ENCODE results near the gene ZNF394. TPM values are rescaled to one million over a fixed set of nuclear protein-coding genes. Genes with fewer than 3 reads are reported as not detected.

The ZNF394 gene
- total RNA-seq, 1 experiment from 2014 or later, result 20.0 TPM

DNA sequence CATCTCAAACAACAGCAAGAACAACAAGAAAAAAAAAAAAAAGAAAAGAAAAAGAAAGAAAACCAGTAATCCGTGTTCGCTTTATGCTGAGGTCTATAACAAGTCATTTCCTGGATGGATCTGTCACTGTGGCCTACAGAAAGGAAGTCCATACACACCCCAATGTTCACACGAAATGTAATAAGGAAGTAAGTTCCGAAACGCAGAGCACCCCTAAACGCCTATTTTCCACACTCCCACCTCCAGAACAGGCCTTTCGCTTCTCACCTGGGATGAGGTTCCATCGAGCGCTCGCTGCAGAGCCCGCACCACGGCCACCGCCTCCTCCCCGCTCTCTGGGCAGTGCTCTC lies 735 bp downstream of the ZNF394 start:
- Histone ChIP-seq H3K4me1 (ENCODE audit: control insufficient read depth, insufficient read depth, low read length) (peaks cover 5% of the 10 kb centered on the region), H3K27me3 (ENCODE audit: control insufficient read depth, insufficient read depth, low read length) (no peaks in the 10 kb centered on the region), H3K27ac (ENCODE audit: low read length) (peak overlapping the region; percentile 90), H3K36me3 (ENCODE audit: control insufficient read depth, insufficient read depth, low read length) (peaks cover 1% of the 10 kb centered on the region), H3K9me3 (ENCODE audit: control insufficient read depth, insufficient read depth, low read depth, low read length) (peaks cover 10% of the 10 kb centered on the region; the same call in 1 of the 2 replicates), H3K4me3 (ENCODE audit: low read depth in 2 of 2, low read length in 2 of 2) (peak overlapping the region; percentile 98 to 100)
- ATAC-seq (no peak), DNase-seq (ENCODE audit: low read depth, low spot score) (no peak)
- in situ Hi-C loops (cut with HindIII; ENCODE audit: low pct_unique_long_range_greater_than_20kb, low sequenced_read_pairs) (no loop called here), intact Hi-C loops (cut with micrococcal nuclease; ENCODE audit: unreplicated experiment) (no loop called here)
- TF ChIP-seq, protein P1, sequence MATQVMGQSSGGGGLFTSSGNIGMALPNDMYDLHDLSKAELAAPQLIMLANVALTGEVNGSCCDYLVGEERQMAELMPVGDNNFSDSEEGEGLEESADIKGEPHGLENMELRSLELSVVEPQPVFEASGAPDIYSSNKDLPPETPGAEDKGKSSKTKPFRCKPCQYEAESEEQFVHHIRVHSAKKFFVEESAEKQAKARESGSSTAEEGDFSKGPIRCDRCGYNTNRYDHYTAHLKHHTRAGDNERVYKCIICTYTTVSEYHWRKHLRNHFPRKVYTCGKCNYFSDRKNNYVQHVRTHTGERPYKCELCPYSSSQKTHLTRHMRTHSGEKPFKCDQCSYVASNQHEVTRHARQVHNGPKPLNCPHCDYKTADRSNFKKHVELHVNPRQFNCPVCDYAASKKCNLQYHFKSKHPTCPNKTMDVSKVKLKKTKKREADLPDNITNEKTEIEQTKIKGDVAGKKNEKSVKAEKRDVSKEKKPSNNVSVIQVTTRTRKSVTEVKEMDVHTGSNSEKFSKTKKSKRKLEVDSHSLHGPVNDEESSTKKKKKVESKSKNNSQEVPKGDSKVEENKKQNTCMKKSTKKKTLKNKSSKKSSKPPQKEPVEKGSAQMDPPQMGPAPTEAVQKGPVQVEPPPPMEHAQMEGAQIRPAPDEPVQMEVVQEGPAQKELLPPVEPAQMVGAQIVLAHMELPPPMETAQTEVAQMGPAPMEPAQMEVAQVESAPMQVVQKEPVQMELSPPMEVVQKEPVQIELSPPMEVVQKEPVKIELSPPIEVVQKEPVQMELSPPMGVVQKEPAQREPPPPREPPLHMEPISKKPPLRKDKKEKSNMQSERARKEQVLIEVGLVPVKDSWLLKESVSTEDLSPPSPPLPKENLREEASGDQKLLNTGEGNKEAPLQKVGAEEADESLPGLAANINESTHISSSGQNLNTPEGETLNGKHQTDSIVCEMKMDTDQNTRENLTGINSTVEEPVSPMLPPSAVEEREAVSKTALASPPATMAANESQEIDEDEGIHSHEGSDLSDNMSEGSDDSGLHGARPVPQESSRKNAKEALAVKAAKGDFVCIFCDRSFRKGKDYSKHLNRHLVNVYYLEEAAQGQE (IDR thresholded peaks at IDR 0.05; ENCODE audit: insufficient read depth in 1 of 2, low read depth in 2 of 2, low read length in 1 of 2), result no peak
- 0 out of 2 replicates have a peak, but pooled peaks have one; percentile 22 for TF ChIP-seq SIN3A (IDR thresholded peaks at IDR 0.05; ENCODE audit: borderline replicate concordance, insufficient read depth, low read depth, low read length)
- TF ChIP-seq, protein P2, sequence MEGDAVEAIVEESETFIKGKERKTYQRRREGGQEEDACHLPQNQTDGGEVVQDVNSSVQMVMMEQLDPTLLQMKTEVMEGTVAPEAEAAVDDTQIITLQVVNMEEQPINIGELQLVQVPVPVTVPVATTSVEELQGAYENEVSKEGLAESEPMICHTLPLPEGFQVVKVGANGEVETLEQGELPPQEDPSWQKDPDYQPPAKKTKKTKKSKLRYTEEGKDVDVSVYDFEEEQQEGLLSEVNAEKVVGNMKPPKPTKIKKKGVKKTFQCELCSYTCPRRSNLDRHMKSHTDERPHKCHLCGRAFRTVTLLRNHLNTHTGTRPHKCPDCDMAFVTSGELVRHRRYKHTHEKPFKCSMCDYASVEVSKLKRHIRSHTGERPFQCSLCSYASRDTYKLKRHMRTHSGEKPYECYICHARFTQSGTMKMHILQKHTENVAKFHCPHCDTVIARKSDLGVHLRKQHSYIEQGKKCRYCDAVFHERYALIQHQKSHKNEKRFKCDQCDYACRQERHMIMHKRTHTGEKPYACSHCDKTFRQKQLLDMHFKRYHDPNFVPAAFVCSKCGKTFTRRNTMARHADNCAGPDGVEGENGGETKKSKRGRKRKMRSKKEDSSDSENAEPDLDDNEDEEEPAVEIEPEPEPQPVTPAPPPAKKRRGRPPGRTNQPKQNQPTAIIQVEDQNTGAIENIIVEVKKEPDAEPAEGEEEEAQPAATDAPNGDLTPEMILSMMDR (IDR thresholded peaks at IDR 0.05), result no peak
- POLR2A ChIA-PET, result no interaction called here
- no TSS peak for BruUV-seq (replicated peaks)
- CTCF ChIA-PET, result no interaction called here

DNA sequence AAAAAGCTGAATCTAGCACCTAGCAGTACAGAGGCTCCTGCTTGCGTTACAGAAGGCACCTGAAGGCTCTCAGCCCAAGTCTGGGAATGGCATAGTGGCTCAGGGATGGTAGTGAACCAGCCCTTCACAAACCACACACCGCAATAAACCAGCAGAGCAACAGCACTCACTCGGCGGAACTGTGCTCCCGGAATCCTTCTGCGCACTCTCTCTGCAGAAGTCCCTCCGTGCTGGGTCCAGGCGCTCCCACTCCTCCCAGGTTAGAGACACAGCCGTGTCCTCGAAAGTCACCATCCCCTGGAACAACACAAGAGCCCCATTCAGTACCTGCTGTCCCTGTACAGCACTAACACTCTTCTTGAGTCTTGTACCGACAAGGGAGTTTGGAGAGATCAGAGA lies 1.5 kb downstream of the ZNF394 start:
- peak; percentile 49; the same call in 1 of the 2 replicates for ATAC-seq
- no TSS peak for BruUV-seq (replicated peaks)

More for the DNA sequence above, 1.5 kb downstream of the ZNF394 start:
- ChIA-PET POLR2A (no interaction called here), CTCF (no interaction called here)
- intact Hi-C loops (cut with micrococcal nuclease; ENCODE audit: unreplicated experiment), result no loop called here
- Histone ChIP-seq H3K27me3 (ENCODE audit: control insufficient read depth, insufficient read depth, low read length) (no peaks in the 10 kb centered on the region), H3K36me3 (ENCODE audit: control insufficient read depth, insufficient read depth, low read length) (peaks cover 4% of the 10 kb centered on the region), H3K4me3 (ENCODE audit: low read depth in 2 of 2, low read length in 2 of 2) (peak overlapping the region; percentile 98 to 100), H3K4me1 (ENCODE audit: control insufficient read depth, insufficient read depth, low read length) (peaks cover 5% of the 10 kb centered on the region), H3K27ac (ENCODE audit: low read length) (peak overlapping the region; percentile 76), H3K9me3 (ENCODE audit: control insufficient read depth, insufficient read depth, low read depth, low read length) (peaks cover 18% of the 10 kb centered on the region)
- in situ Hi-C loops (cut with HindIII; ENCODE audit: low pct_unique_long_range_greater_than_20kb, low sequenced_read_pairs), result no loop called here
- TF ChIP-seq, protein P1 (IDR thresholded peaks at IDR 0.05; ENCODE audit: insufficient read depth in 1 of 2, low read depth in 2 of 2, low read length in 1 of 2), result no peak
- no peak for TF ChIP-seq SIN3A (IDR thresholded peaks at IDR 0.05; ENCODE audit: borderline replicate concordance, insufficient read depth, low read depth, low read length)
- TF ChIP-seq, protein P2 (IDR thresholded peaks at IDR 0.05), result no peak
- TF ChIP-seq POLR2AphosphoS5 (IDR thresholded peaks at IDR 0.05; ENCODE audit: low read depth, low read length), result no peak
- no peak for TF ChIP-seq TCF7L2 (IDR thresholded peaks at IDR 0.05; ENCODE audit: low read depth, low read length)
- DNase-seq (ENCODE audit: low read depth, low spot score), result no peak

All from Panc1 (cell line).